GM10266 (cell line): Measurements from ENCODE around the gene TBC1D10A.

Experiments
- DNase-seq: peaks from one replicate; pipeline ENCODE4 v3.0.0; 2012; ENCODE audit errors: extremely low spot score
- TF ChIP-seq, protein P1 (sequence below): IDR thresholded peaks from 2 replicates; pipeline ENCODE4 v1.5.1; 2012; ENCODE audit warnings: mild to moderate bottlenecking, low read depth; ENCODE audit not compliant: control insufficient read depth, insufficient read depth; ENCODE audit errors: missing control alignments

TBC1D10A gene

DNA sequence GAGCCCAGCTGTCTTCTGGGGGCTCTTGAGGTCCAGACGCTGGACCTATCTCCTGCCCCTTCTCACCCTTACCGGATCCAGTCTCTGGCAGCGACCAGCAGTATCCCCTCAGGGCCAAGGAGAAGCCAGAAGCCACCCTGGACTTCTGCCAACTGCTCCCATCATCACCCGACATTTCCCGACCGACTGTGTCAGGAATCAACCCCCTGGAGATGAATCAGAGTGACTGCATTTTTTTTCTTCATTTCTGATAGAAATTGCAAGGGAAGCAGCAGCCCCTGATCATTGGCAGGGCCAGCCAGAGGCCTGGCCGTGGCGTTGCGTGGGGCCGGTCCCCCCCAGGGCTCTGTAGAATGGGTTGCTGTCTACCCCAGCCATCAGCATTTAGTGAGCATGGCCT, 75.0 kb downstream of the TBC1D10A start:
- TF ChIP-seq, protein P1, sequence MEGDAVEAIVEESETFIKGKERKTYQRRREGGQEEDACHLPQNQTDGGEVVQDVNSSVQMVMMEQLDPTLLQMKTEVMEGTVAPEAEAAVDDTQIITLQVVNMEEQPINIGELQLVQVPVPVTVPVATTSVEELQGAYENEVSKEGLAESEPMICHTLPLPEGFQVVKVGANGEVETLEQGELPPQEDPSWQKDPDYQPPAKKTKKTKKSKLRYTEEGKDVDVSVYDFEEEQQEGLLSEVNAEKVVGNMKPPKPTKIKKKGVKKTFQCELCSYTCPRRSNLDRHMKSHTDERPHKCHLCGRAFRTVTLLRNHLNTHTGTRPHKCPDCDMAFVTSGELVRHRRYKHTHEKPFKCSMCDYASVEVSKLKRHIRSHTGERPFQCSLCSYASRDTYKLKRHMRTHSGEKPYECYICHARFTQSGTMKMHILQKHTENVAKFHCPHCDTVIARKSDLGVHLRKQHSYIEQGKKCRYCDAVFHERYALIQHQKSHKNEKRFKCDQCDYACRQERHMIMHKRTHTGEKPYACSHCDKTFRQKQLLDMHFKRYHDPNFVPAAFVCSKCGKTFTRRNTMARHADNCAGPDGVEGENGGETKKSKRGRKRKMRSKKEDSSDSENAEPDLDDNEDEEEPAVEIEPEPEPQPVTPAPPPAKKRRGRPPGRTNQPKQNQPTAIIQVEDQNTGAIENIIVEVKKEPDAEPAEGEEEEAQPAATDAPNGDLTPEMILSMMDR = no peak
- DNase-seq = no peak

DNA sequence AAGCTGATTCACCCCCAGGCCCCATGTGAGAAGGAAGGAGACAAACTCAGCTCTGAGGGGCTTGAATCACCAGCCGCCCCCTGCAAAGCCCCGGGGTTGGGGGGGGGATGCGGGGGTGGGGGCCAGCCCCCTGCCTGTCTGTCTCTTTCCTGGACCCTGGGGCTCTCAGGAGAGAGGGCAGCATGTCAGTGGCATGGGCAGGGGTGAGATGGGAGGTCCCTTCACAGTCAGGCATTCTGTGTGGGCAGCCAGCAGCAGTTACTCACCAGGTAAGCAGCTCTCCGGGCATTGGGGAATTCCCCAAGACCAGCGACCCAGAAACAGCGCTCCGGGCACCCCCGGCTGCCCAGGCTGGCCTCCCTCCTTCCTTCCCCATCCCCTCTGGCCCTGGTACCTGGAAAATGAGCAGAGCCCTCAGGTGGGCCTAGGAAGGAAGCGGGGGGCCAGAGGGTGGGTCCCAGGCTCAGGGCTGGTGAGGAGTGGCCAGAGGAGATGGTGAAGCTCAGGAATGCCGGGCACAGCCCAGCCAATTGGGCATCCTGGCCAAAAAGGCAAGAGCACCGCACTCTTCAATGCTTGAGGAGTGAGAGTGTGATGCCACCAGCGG, 76.0 kb downstream of the TBC1D10A start:
- TF ChIP-seq, protein P1 = no peak
- DNase-seq = no peak

DNA sequence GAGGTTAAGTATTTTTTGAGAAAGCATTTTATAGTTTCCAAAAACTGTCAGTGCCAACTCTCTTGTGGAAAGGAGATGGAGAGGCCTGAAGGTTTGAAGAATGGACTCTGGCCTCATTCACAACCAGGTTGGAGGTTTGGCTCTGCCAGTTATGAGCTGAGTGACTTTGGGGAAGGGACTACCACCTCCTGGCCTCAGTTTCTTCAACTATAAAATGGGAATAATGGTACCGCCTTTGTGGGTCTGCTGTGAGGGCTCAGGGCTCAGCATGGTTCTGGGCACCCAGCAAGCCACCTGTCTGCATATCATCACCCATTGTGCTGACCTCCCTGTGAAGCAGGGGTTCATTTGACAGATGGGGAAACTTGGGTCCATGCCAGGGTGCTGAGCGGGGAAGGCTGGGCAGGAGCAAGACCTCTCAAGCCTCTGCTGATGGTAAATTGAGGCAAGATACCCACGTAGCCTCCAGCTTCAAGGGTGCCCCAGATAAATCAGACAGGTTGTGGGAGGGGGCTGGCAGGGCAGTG, 76.6 kb downstream of the TBC1D10A start:
- TF ChIP-seq, protein P1 = no peak
- no peak for DNase-seq

DNA sequence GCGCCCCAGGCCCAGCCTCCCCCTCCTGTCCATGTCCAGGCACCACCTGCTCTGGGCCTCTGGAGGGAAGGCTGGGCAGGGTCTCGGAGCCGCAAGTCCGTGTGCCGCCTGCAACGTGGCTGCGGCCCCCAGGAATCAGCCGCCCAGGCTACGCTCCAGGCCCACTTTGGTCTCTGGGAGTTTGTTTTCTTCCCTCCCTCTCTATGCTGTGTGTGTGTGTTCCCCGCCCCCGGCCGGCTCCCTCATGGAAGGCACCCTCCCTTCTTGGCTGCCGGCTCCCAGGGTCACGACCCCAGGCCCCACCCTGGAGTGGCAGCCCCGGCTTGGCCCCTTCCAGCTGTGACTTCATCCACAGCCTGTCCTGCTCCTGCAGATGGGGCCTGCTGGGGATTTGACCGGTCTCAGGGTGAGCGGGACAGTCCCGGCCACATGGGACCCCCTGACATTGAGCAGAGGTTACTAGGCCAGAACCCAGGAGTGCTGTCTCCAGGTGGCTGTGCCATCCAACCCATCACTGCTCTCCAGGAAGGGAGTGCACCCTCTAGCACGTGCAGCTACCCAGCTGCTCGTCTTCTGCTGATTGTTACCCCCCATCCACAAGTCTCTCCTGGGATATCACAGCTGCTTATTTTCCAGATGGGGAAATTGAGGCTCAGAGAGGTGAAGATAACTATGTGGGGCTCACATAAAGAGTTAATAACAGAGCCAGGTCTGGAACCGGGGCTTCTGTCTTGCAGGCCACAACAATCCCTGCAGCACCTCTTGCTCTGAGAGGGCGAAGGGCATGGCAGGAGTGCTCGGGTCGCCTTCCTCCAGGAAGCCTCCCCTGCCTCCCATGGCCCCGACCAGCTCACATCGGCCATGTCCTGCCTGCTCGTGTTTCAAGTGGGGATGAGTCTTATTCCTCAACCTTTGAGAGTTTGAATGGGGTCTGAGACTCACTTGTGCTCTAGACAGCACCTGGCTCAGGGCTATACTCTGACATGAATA, 77.4 kb downstream of the TBC1D10A start:
- DNase-seq = no peak
- TF ChIP-seq, protein P1 = no peak

DNA sequence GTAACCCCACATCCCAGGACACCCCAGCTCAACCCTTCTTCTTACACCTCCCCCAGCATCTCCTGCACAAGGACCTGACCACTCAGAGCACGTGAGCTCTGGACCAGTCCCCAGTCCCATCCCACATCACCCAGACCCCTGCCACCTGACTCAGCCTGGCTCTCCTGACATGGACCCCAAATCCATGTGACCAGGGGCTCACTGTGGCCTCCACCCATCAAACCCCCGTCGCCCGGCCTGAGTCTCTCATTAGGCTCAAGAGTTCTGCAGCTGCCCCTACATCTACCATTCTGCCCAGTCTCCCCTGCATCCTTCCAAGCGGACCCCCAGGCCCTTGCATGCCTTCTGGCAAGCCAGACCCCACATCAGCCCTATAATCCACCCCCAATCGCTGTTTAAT, 78.3 kb downstream of the TBC1D10A start:
- no peak for DNase-seq
- TF ChIP-seq, protein P1 = no peak

DNA sequence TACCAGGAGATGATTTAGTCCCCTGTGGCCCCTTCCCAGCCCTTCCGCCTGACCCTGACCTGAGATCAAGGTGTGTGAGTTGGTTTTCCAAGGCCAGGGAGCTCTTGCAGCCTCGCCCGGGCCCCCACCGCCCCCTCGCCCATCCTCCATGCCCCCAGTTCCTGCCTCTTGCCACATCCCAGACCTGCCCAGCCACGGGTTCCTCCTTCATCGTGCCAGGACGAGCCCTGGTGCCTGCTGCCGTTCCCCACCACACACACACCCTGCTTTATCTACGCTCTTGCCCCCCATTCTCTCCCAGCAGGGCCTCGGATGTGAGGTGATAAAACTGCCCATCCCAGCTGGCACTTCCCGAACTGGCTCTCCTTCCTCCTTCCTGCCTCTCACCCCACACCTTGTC, 78.8 kb downstream of the TBC1D10A start:
- TF ChIP-seq, protein P1 = no peak
- no peak for DNase-seq
